ENCODE data around the gene ECM2. TPM values are rescaled to one million over a fixed set of nuclear protein-coding genes. Genes with fewer than 3 reads are reported as not detected.

Gene ECM2
- total RNA-seq, 2 donors from 2014 or later = 1.8 to 3.2 TPM

DNA sequence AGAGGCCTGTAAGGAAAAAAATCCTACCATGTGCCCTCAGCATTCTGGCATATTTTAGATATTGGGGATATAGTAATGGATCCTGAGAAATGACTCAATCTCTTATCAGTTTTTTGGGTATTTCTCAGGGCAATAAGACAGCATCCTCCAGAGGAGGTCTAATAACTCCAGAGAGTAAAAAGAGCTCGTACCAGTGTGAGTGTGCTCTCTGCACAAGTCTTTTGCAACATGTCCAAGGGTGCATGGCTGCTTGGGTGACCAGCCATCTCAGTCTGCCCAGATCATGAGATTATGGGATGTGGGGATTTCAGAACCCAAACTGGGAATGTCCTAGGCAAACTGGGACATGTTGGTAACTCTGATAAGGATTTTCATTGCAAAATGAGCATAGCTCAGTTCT lies 68.7 kb downstream of the ECM2 start:
- no peak overlapping the region for H3K27ac ChIP-seq (ENCODE audit: low read depth, low read length)
- H3K36me3 ChIP-seq (ENCODE audit: control insufficient read depth, insufficient read depth, low read length) = no peaks in the 10 kb centered on the region
- Mint-ChIP-seq H3K36me3 (ENCODE audit: low read depth) (no peaks in the 10 kb centered on the region), H3K4me1 (peaks cover 5% of the 10 kb centered on the region), H3K27me3 (ENCODE audit: insufficient read depth) (no peaks in the 10 kb centered on the region), H3K4me3 (no peak overlapping the region), H3K9me3 (no peaks in the 10 kb centered on the region), H3K27ac (no peak overlapping the region)
- no peaks in the 10 kb centered on the region for H3K27me3 ChIP-seq (ENCODE audit: control insufficient read depth, insufficient read depth, low read length, poor library complexity, severe bottlenecking)
- 67 to 81% methylated on average over 1 of the region's 1 CpG for WGBS, 2 experiments (ENCODE audit: insufficient coverage in 1 of 2, insufficient read length in 1 of 2)
- H3K4me1 ChIP-seq (ENCODE audit: control insufficient read depth, insufficient read depth, low read length) = no peaks in the 10 kb centered on the region
- H3K9ac ChIP-seq (ENCODE audit: extremely low read depth, low read length, poor library complexity, severe bottlenecking) = no peak overlapping the region
- no peak overlapping the region for H3K4me3 ChIP-seq (ENCODE audit: low read length)
- DNase-seq = no peak
- H3K9me3 ChIP-seq (ENCODE audit: control insufficient read depth, low read length) = no peaks in the 10 kb centered on the region
- TF ChIP-seq, protein P1, sequence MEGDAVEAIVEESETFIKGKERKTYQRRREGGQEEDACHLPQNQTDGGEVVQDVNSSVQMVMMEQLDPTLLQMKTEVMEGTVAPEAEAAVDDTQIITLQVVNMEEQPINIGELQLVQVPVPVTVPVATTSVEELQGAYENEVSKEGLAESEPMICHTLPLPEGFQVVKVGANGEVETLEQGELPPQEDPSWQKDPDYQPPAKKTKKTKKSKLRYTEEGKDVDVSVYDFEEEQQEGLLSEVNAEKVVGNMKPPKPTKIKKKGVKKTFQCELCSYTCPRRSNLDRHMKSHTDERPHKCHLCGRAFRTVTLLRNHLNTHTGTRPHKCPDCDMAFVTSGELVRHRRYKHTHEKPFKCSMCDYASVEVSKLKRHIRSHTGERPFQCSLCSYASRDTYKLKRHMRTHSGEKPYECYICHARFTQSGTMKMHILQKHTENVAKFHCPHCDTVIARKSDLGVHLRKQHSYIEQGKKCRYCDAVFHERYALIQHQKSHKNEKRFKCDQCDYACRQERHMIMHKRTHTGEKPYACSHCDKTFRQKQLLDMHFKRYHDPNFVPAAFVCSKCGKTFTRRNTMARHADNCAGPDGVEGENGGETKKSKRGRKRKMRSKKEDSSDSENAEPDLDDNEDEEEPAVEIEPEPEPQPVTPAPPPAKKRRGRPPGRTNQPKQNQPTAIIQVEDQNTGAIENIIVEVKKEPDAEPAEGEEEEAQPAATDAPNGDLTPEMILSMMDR (conservative IDR thresholded peaks at IDR 0.05) = no peak

DNA sequence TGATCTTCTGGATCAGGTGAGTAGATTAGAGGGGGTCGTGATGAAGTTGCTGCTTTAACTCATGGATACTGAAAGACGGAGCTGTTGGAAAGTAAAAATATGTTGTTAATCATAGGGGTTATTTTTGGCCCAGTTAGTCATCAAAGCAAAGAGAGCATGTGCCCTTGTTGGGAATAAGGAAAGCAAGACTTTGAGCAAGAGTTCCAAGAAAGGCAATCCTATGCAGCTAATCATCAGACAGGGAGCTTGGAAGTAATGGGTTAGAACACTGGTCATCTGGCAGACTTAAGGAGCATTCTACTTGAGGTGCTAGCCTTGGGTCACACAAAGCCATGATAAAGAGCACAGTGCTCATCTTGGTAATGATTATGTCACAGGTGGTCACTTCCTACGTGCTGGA lies 71.8 kb downstream of the ECM2 start:
- Histone ChIP-seq H3K27ac (ENCODE audit: low read depth, low read length) (no peak overlapping the region), H3K36me3 (ENCODE audit: control insufficient read depth, insufficient read depth, low read length) (no peaks in the 10 kb centered on the region), H3K27me3 (ENCODE audit: control insufficient read depth, insufficient read depth, low read length, poor library complexity, severe bottlenecking) (no peaks in the 10 kb centered on the region), H3K9me3 (ENCODE audit: control insufficient read depth, low read length) (no peaks in the 10 kb centered on the region), H3K4me1 (ENCODE audit: control insufficient read depth, insufficient read depth, low read length) (no peaks in the 10 kb centered on the region), H3K9ac (ENCODE audit: extremely low read depth, low read length, poor library complexity, severe bottlenecking) (no peak overlapping the region), H3K4me3 (ENCODE audit: low read length) (no peak overlapping the region)
- Mint-ChIP-seq H3K27me3 (ENCODE audit: insufficient read depth) (no peaks in the 10 kb centered on the region), H3K9me3 (no peaks in the 10 kb centered on the region), H3K4me1 (peaks cover 5% of the 10 kb centered on the region), H3K36me3 (ENCODE audit: low read depth) (no peaks in the 10 kb centered on the region), H3K27ac (no peak overlapping the region), H3K4me3 (no peak overlapping the region)
- 87 to 100% methylated on average over 2 to 3 of the region's 3 CpGs for WGBS, 2 experiments (ENCODE audit: insufficient coverage in 1 of 2, insufficient read length in 1 of 2)
- TF ChIP-seq, protein P1 (conservative IDR thresholded peaks at IDR 0.05) = no peak
- no peak for DNase-seq

DNA sequence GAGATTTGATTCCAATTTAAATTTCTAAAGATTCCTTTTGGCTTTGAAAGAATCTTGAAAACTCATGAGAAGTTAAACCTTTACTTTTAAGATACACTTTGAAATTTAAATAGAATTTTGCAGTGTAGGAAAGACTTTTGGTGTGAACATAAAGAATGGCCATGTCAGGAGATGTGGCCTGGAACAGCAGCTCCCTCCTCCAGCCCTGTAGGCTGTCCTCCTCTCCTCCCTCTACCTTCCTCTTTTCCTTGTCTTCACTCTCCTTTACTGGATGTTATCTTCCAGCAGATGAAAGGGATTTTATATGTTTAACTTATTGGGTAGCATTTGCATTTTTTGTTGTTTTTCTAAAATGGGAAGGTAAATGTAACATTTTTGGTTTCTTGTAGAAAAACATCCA lies 72.4 kb downstream of the ECM2 start:
- Histone ChIP-seq H3K9ac (ENCODE audit: extremely low read depth, low read length, poor library complexity, severe bottlenecking) (no peak overlapping the region), H3K4me3 (ENCODE audit: low read length) (no peak overlapping the region), H3K4me1 (ENCODE audit: control insufficient read depth, insufficient read depth, low read length) (no peaks in the 10 kb centered on the region), H3K9me3 (ENCODE audit: control insufficient read depth, low read length) (no peaks in the 10 kb centered on the region), H3K36me3 (ENCODE audit: control insufficient read depth, insufficient read depth, low read length) (no peaks in the 10 kb centered on the region), H3K27ac (ENCODE audit: low read depth, low read length) (no peak overlapping the region), H3K27me3 (ENCODE audit: control insufficient read depth, insufficient read depth, low read length, poor library complexity, severe bottlenecking) (no peaks in the 10 kb centered on the region)
- no peaks in the 10 kb centered on the region for H3K36me3 Mint-ChIP-seq (ENCODE audit: low read depth)
- no peaks in the 10 kb centered on the region for H3K27me3 Mint-ChIP-seq (ENCODE audit: insufficient read depth)
- H3K27ac Mint-ChIP-seq = no peak overlapping the region
- no peaks in the 10 kb centered on the region for H3K9me3 Mint-ChIP-seq
- peaks cover 5% of the 10 kb centered on the region for H3K4me1 Mint-ChIP-seq
- no peak for DNase-seq
- TF ChIP-seq, protein P1 (conservative IDR thresholded peaks at IDR 0.05) = no peak
- H3K4me3 Mint-ChIP-seq = no peak overlapping the region
